OCI-LY3 (cell line): ENCODE data around the gene HOXD3.

ENCODE experiments used
- H2AFZ ChIP-seq: fragments of 200-600, 300-600 bp; shearing (Covaris generic); 2 replicates; pipeline ENCODE4 v1.6.0; 2014; ENCODE audit warnings: antibody characterized with exemption, low read depth, low read length
- H3K27ac ChIP-seq: fragments of 200-600, 300-600 bp; sonication (generic); 2 replicates; pipeline ENCODE4 v1.5.1; 2014; ENCODE audit warnings: mild to moderate bottlenecking, low read length, moderate library complexity, mixed read lengths
- H3K27me3 ChIP-seq: fragments of 200-600, 300-600 bp; sonication (generic); 2 replicates; pipeline ENCODE4 v1.6.1; 2014; ENCODE audit warnings: low read depth, low read length, mixed read lengths
- H3K36me3 ChIP-seq: fragments of 200-600, 300-600 bp; sonication (generic); replicated peaks from 2 replicates; pipeline ENCODE3; 2014; ENCODE audit warnings: low read depth, low read length, mixed read lengths
- H3K4me1 ChIP-seq: fragments of 300-600, 200-600 bp; sonication (generic); 2 replicates; pipeline ENCODE4 v1.6.1; 2014; ENCODE audit warnings: low read length, mixed read lengths
- H3K4me2 ChIP-seq: fragments of 200-600, 300-600 bp; sonication (generic); 2 replicates; pipeline ENCODE4 v1.6.1; 2014; ENCODE audit warnings: low read length, mixed read lengths
- H3K4me3 ChIP-seq: fragments of 300-600, 200-600 bp; sonication (generic); 2 replicates; pipeline ENCODE4 v1.5.1; 2014; ENCODE audit warnings: antibody characterized with exemption, mild to moderate bottlenecking, low read length, moderate library complexity
- H3K79me2 ChIP-seq: fragments of 300-600, 200-600 bp; shearing (Covaris generic); 2 replicates; pipeline ENCODE4 v1.6.1; 2014; ENCODE audit warnings: mild to moderate bottlenecking, low read length, mixed read lengths
- H3K9ac ChIP-seq: fragments of 300-600, 200-600 bp; shearing (Covaris generic); 2 replicates; pipeline ENCODE4 v1.6.0; 2014; ENCODE audit warnings: mild to moderate bottlenecking, low read length, moderate library complexity
- H3K9me3 ChIP-seq: fragments of 200-600, 300-600 bp; shearing (Covaris generic); 2 replicates; pipeline ENCODE4 v1.6.1; 2014; ENCODE audit warnings: low read length, mixed read lengths; ENCODE audit not compliant: insufficient read depth
- H4K20me1 ChIP-seq: fragments of 200-600, 300-600 bp; sonication (generic); 2 replicates; pipeline ENCODE4 v1.6.1; 2016; ENCODE audit warnings: low read length, mixed read lengths; ENCODE audit not compliant: insufficient read depth
- CTCF ChIP-seq: fragments of 200-600, 300-600 bp; sonication (generic); IDR thresholded peaks from 2 replicates; pipeline ENCODE4 v1.5.1; 2014; ENCODE audit warnings: antibody characterized with exemption, low read length, low read depth
- EZH2phosphoT487 ChIP-seq: fragments of 200-600 bp; shearing (Covaris generic); IDR thresholded peaks from 2 replicates; pipeline ENCODE4 v1.6.1; 2018; ENCODE audit warnings: antibody characterized with exemption, mixed run types, low read depth

Gene HOXD3

GRCh38 chr2:176112375-176113302 is 44.5 kb upstream of the HOXD3 start:
- no peak overlapping the region for H3K4me2 ChIP-seq
- no peaks in the 10 kb centered on the region for H4K20me1 ChIP-seq

GRCh38 chr2:176114120-176114929 is 42.8 kb upstream of the HOXD3 start:
- Histone ChIP-seq H3K4me1 (peaks cover 14% of the 10 kb centered on the region), H3K9ac (no peak overlapping the region), H3K9me3 (no peaks in the 10 kb centered on the region), H3K36me3 (no peaks in the 10 kb centered on the region), H3K4me2 (no peak overlapping the region), H4K20me1 (no peaks in the 10 kb centered on the region), H3K27me3 (no peaks in the 10 kb centered on the region), H3K4me3 (no peak overlapping the region), H3K79me2 (no peaks in the 10 kb centered on the region), H3K27ac (no peak overlapping the region), H2AFZ (no peak overlapping the region)
- no peak for TF ChIP-seq EZH2phosphoT487
- TF ChIP-seq CTCF: no peak

More at GRCh38 chr2:176112375-176113302, 44.5 kb upstream of the HOXD3 start:
- H3K27ac ChIP-seq: no peak overlapping the region
- H3K9ac ChIP-seq: no peak overlapping the region
- no peaks in the 10 kb centered on the region for H3K9me3 ChIP-seq
- no peak overlapping the region for H3K4me3 ChIP-seq
- H3K79me2 ChIP-seq: no peaks in the 10 kb centered on the region
- no peaks in the 10 kb centered on the region for H3K36me3 ChIP-seq
- H2AFZ ChIP-seq: no peak overlapping the region
- H3K27me3 ChIP-seq: no peaks in the 10 kb centered on the region
- no peak for TF ChIP-seq EZH2phosphoT487
- TF ChIP-seq CTCF: no peak
- H3K4me1 ChIP-seq: peaks cover 14% of the 10 kb centered on the region

GRCh38 chr2:176114930-176115625 is 42.0 kb upstream of the HOXD3 start:
- Histone ChIP-seq H3K79me2 (no peaks in the 10 kb centered on the region), H3K4me2 (no peak overlapping the region)

More at GRCh38 chr2:176114930-176115625, 42.0 kb upstream of the HOXD3 start:
- Histone ChIP-seq H2AFZ (no peak overlapping the region), H3K4me1 (peaks cover 8% of the 10 kb centered on the region), H4K20me1 (no peaks in the 10 kb centered on the region), H3K36me3 (no peaks in the 10 kb centered on the region), H3K27me3 (no peaks in the 10 kb centered on the region), H3K9ac (no peak overlapping the region), H3K27ac (no peak overlapping the region), H3K9me3 (no peaks in the 10 kb centered on the region), H3K4me3 (no peak overlapping the region)
- no peak for TF ChIP-seq CTCF
- no peak for TF ChIP-seq EZH2phosphoT487
